ENCODE data around the gene PICALM.

DNA sequence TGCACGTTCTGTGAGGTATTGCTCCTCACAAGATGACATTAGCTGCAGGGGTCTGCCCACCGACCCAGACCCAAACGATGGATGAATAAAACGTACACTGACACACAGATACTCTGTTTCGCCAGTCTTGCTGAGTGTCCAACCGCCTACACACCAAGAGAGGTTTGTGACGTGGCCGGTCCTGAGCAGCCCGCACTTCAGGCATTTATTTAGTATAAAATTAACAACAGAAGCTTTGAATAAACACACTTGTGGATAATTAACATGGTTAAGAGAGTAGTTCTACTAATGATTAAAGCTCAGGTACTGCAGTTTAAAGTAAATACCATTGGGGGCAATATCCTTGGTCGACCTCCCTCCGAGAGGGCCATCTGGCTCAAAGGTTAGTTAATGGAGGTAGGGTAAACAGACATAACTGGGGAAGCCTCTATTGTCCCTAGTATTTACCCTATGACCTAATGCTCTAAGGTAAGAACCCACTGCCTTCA is 138.0 kb downstream of the PICALM start:
- TF ChIP-seq CTCF (IDR thresholded peaks at IDR 0.05) (no peak), POLR2A (IDR thresholded peaks at IDR 0.05) (no peak)
